Measurements from ENCODE around the gene CCDC83.
"Not testable (repeated sequence)": the region's sequence is repeated elsewhere in the genome, so short reads cannot be mapped to it uniquely, and the experiment has no call there.

CCDC83 gene

GRCh38 chr11:85912414-85912813 is 57.2 kb downstream of the CCDC83 start:
- no peak for DNase-seq (ENCODE audit: low read depth, low spot score)
- Histone ChIP-seq H3K4me3 (no peak overlapping the region), H3K9ac (ENCODE audit: insufficient read length) (no peak overlapping the region), H3K36me3 (ENCODE audit: insufficient read depth, low read length) (no peaks in the 10 kb centered on the region), H3K9me3 (ENCODE audit: low read depth, low read length) (no peaks in the 10 kb centered on the region), H3K27ac (no peak overlapping the region)
- TF ChIP-seq EZH2 (IDR thresholded peaks at IDR 0.05) (no peak), POLR2AphosphoS5 (IDR thresholded peaks at IDR 0.05; ENCODE audit: borderline replicate concordance, low read depth, low read length) (no peak), FOXP2 (optimal IDR thresholded peaks at IDR 0.05; ENCODE audit: control extremely low read depth, extremely low read length, insufficient read depth) (no peak)

GRCh38 chr11:85913513-85913912 is 58.3 kb downstream of the CCDC83 start:
- Histone ChIP-seq H3K9me3 (ENCODE audit: low read depth, low read length) (no peaks in the 10 kb centered on the region), H3K36me3 (ENCODE audit: insufficient read depth, low read length) (no peaks in the 10 kb centered on the region), H3K27ac (no peak overlapping the region), H3K9ac (ENCODE audit: insufficient read length) (no peak overlapping the region), H3K4me3 (no peak overlapping the region)
- DNase-seq (ENCODE audit: low read depth, low spot score): no peak
- TF ChIP-seq FOXP2 (optimal IDR thresholded peaks at IDR 0.05; ENCODE audit: control extremely low read depth, extremely low read length, insufficient read depth) (no peak), POLR2AphosphoS5 (IDR thresholded peaks at IDR 0.05; ENCODE audit: borderline replicate concordance, low read depth, low read length) (no peak), EZH2 (IDR thresholded peaks at IDR 0.05) (no peak)

- Histone ChIP-seq H3K9me3 (ENCODE audit: low read depth, low read length) (no peaks in the 10 kb centered on the region), H3K4me3 (no peak overlapping the region), H3K9ac (ENCODE audit: insufficient read length) (no peak overlapping the region), H3K27ac (no peak overlapping the region), H3K36me3 (ENCODE audit: insufficient read depth, low read length) (no peaks in the 10 kb centered on the region)
- no peak for TF ChIP-seq POLR2AphosphoS5 (IDR thresholded peaks at IDR 0.05; ENCODE audit: borderline replicate concordance, low read depth, low read length)
- no peak for TF ChIP-seq EZH2 (IDR thresholded peaks at IDR 0.05)
- no peak for TF ChIP-seq FOXP2 (optimal IDR thresholded peaks at IDR 0.05; ENCODE audit: control extremely low read depth, extremely low read length, insufficient read depth)
- DNase-seq (ENCODE audit: low read depth, low spot score): no peak
Observed at GRCh38 chr11:85914425-85914824, 59.2 kb downstream of the CCDC83 start.

GRCh38 chr11:85918910-85919794 is 64.0 kb downstream of the CCDC83 start:
- H3K4me3 ChIP-seq: no peak overlapping the region
- H3K9me3 ChIP-seq (ENCODE audit: low read depth, low read length): no peaks in the 10 kb centered on the region
- DNase-seq (ENCODE audit: low read depth, low spot score): no peak
- H3K36me3 ChIP-seq (ENCODE audit: insufficient read depth, low read length): no peaks in the 10 kb centered on the region
- H3K27ac ChIP-seq: no peak overlapping the region
- H3K9ac ChIP-seq (ENCODE audit: insufficient read length): no peak overlapping the region
- TF ChIP-seq FOXP2 (optimal IDR thresholded peaks at IDR 0.05; ENCODE audit: control extremely low read depth, extremely low read length, insufficient read depth) (no peak), POLR2AphosphoS5 (IDR thresholded peaks at IDR 0.05; ENCODE audit: borderline replicate concordance, low read depth, low read length) (no peak), EZH2 (IDR thresholded peaks at IDR 0.05) (no peak)

- Histone ChIP-seq H3K9ac (ENCODE audit: insufficient read length) (no peak overlapping the region), H3K9me3 (ENCODE audit: low read depth, low read length) (no peaks in the 10 kb centered on the region), H3K27ac (no peak overlapping the region), H3K4me3 (no peak overlapping the region), H3K36me3 (ENCODE audit: insufficient read depth, low read length) (no peaks in the 10 kb centered on the region)
- TF ChIP-seq POLR2AphosphoS5 (IDR thresholded peaks at IDR 0.05; ENCODE audit: borderline replicate concordance, low read depth, low read length) (no peak), EZH2 (IDR thresholded peaks at IDR 0.05) (no peak), FOXP2 (optimal IDR thresholded peaks at IDR 0.05; ENCODE audit: control extremely low read depth, extremely low read length, insufficient read depth) (no peak)
- DNase-seq (ENCODE audit: low read depth, low spot score): no peak
Observed at GRCh38 chr11:85922367-85922766, 67.2 kb downstream of the CCDC83 start.

- Histone ChIP-seq H3K4me3 (no peak overlapping the region), H3K9ac (ENCODE audit: insufficient read length) (no peak overlapping the region), H3K9me3 (ENCODE audit: low read depth, low read length) (no peaks in the 10 kb centered on the region), H3K36me3 (ENCODE audit: insufficient read depth, low read length) (no peaks in the 10 kb centered on the region), H3K27ac (no peak overlapping the region)
- DNase-seq (ENCODE audit: low read depth, low spot score): no peak
- TF ChIP-seq FOXP2 (optimal IDR thresholded peaks at IDR 0.05; ENCODE audit: control extremely low read depth, extremely low read length, insufficient read depth): no peak
- TF ChIP-seq EZH2 (IDR thresholded peaks at IDR 0.05): no peak
- TF ChIP-seq POLR2AphosphoS5 (IDR thresholded peaks at IDR 0.05; ENCODE audit: borderline replicate concordance, low read depth, low read length): no peak
Observed at GRCh38 chr11:85923455-85923854, 68.3 kb downstream of the CCDC83 start.

GRCh38 chr11:85926653-85927214 is 71.6 kb downstream of the CCDC83 start:
- not testable (repeated sequence) for H3K9me3 ChIP-seq (ENCODE audit: low read depth, low read length); H3K4me3 ChIP-seq; H3K27ac ChIP-seq; H3K9ac ChIP-seq (ENCODE audit: insufficient read length); DNase-seq (ENCODE audit: low read depth, low spot score); H3K36me3 ChIP-seq (ENCODE audit: insufficient read depth, low read length)

- no peak for DNase-seq (ENCODE audit: low read depth, low spot score)
- Histone ChIP-seq H3K4me3 (no peak overlapping the region), H3K9me3 (ENCODE audit: low read depth, low read length) (no peaks in the 10 kb centered on the region), H3K27ac (no peak overlapping the region), H3K9ac (ENCODE audit: insufficient read length) (no peak overlapping the region), H3K36me3 (ENCODE audit: insufficient read depth, low read length) (no peaks in the 10 kb centered on the region)
- TF ChIP-seq FOXP2 (optimal IDR thresholded peaks at IDR 0.05; ENCODE audit: control extremely low read depth, extremely low read length, insufficient read depth) (no peak), POLR2AphosphoS5 (IDR thresholded peaks at IDR 0.05; ENCODE audit: borderline replicate concordance, low read depth, low read length) (no peak), EZH2 (IDR thresholded peaks at IDR 0.05) (no peak)
Observed at GRCh38 chr11:85930879-85931366, 75.7 kb downstream of the CCDC83 start.

All from SK-N-MC (cell line).